ENCODE results near the gene CALML4.
"Not testable (repeated sequence)": the region's sequence is repeated elsewhere in the genome, so short reads cannot be mapped to it uniquely, and the experiment has no call there.

Gene CALML4, protein sequence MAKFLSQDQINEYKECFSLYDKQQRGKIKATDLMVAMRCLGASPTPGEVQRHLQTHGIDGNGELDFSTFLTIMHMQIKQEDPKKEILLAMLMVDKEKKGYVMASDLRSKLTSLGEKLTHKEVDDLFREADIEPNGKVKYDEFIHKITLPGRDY

GRCh38 chr15:68204776-68205557 lies at the start of gene CALML4:
Gene CALML4 (minus strand): TSS chr15:68205332. CDS start chr15:68205247, 85 bp downstream.
- FAIRE-seq, result no peak

DNA sequence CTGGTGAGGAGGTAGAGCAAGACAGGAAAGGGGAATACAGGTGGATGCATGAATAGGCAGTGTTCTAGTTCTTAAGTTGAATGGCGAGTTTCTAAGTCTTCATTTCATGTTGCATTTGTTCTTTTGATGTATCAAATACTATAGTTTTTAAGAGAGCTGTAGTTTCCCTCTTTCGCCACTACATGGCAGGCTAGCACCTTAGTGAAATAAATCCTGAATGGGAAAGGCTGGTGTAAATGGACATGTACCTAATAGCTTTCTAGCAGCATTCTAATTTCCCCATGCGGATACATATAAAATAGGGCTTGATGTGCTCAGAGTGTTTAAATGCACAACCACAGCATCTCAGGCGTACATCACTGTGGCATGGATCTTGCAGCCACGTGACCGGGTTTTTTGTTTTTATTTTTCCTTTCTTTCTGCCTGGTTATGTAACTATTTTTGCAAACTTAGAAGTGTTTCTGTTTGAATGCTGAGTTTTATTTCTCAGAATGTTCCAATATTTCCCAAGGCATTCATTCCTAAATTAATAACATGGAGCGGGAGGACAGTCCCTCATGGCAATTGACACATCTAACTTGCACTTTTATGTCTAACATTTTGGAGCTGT lies 47.9 kb upstream of the CALML4 start:
- peak; percentile 93 for FAIRE-seq

- FAIRE-seq, result no peak
Measured at GRCh38 chr15:68249058-68249713, 44.1 kb upstream of the CALML4 start.

GRCh38 chr15:68244235-68244634 lies 39.1 kb upstream of the CALML4 start:
- no peak for FAIRE-seq

DNA sequence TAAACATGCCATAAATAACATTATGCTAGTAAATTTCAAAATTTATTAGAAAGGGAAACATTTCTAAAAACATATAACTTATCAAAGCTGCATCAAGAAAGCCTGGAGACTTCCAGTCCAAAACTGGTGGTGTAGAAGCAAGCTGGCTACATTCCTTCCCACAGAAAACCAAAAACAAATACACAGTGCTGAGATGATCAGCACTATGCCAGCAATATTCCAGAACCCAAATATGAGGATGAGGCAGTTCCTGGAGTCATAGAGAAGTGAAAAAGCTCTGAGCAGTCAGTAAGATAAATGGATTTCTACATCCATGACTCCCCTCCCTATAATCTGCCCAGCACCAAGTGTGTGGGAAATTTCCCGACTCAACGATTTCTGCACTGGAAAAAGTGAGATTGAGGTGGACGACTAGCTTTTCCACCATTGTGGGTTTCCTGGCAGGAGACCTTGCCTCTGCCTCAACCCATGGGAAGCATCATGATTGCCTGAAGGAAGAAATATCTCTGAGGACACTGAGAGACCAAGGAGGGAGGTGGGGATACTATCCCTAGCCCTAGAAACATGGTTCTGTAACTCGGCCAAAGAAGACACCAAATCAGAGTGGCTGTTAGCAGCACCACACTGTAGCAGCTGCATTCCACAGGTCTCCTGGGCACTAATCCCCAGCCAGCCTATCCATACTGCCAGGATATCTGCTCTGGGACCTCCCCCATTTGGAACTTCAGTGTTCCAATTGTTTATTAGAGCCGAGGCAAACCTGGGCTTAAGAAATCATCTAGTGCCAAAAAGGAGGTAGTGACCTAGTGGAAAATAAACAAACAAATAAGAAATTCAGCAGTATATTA lies 36.2 kb upstream of the CALML4 start:
- FAIRE-seq, result no peak

- FAIRE-seq, result no peak
Measured at GRCh38 chr15:68239025-68239424, 33.9 kb upstream of the CALML4 start.

DNA sequence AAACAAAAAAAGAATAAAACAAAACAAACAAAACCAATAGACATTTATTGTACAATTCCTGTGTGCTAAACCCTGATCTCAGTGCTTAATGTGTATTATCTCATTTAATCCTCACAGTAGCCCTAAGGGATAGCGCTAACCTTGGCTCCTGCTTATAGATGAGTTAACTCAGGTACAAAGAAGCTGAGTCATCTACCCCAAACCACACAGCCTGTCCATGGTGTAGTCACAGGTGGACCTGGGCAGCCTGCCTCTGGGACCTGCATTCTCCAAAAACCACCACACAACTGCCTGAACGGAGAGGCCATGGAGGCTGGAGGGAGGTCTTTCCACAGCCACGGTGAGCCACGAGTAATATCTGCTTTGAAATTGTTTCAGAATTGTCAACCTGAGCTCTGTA lies 29.9 kb upstream of the CALML4 start:
- FAIRE-seq, result no peak

DNA sequence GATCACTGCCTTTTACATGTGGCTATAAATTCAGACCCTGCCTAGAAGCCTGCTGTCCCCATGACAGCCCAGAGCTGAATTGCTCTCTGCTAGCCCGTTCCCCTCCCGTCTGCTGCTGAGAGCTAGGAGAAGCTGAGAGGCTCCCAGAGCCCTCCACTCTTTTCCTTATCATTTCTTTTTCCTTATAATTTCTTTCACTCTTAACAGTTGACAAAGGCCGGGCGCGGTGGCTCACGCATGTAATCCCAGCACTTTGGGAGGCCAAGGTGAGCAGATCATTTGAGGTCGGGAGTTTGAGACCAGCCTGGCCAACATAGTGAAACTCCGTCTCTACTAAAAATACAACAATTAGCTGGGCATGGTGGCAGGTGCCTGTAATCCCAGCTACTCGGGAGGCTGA lies 29.4 kb upstream of the CALML4 start:
- FAIRE-seq, result not testable (repeated sequence)

DNA sequence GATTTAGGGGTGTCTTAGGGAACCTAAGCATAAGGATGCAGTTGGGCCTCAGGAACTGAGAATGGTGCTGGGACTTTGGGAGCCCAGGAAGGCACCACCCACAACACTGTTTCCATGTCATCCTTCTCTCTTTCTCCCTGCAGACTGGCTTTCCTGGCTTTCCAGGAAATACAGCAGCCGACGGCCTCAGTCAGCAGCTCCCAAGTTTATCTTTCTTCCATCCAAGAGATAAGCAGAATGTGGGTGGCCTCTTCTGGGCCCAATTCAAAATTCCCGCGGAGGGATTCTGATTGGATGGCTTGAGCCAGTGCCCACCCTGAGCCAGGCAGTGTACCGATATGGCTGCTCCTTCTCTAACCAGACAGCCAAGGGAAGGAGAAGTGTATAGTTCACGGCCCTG lies 28.9 kb upstream of the CALML4 start:
- FAIRE-seq, result no peak

DNA sequence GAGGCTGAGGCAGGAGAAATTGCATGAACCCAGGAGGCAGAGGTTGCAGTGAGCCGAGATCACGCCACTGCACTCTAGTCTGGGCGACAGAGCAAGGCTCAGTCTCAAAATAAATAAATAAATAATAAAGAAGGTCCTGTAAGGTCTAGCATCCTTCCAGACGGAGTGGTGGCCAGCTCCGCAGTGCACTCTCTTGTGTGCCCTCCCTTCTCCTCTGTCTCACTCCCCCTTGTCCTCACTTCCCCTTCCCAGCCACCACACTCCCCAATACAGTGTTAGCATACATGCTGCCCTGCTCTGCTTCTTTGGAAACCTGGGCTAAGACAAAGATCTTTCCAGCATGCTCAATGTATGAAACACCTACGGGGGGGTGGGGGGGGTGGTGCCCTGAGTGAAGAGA lies 27.8 kb upstream of the CALML4 start:
- no peak for FAIRE-seq

GRCh38 chr15:68232449-68232848 lies 27.3 kb upstream of the CALML4 start:
- FAIRE-seq, result no peak

DNA sequence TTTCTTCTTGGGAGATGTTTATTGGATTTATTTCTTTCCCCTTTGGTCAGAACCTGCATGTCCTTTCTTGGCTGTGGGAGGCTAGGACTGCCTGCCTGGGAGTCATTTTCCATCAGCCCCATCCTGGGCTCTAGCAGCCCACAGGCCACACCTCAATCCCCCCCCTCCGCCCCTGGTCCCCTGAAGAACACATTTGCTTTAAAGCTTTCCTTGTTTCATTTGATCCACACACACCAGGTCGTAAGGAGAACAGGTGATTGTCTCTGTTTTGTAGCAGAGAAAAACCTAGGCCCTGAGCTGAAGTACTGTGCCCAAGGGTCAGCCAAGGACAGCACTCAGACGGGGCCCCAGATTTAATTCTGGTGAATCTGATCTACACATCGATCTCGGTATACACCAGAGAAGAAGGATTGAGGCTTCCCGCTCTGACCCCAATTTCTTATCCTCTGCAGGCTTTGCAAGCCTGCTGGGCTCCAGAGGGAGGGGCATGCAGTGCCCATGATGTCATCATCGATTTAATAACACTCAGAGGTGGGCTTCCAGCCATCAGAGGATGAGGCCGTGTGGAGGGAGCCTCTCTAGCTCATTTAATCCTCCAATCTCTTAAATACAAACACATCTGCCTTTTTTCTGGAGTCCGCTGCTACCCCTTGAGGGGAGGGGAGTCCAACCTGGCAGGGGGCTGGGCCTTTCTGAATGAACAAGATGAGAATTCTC lies 26.1 kb upstream of the CALML4 start:
- FAIRE-seq, result no peak

DNA sequence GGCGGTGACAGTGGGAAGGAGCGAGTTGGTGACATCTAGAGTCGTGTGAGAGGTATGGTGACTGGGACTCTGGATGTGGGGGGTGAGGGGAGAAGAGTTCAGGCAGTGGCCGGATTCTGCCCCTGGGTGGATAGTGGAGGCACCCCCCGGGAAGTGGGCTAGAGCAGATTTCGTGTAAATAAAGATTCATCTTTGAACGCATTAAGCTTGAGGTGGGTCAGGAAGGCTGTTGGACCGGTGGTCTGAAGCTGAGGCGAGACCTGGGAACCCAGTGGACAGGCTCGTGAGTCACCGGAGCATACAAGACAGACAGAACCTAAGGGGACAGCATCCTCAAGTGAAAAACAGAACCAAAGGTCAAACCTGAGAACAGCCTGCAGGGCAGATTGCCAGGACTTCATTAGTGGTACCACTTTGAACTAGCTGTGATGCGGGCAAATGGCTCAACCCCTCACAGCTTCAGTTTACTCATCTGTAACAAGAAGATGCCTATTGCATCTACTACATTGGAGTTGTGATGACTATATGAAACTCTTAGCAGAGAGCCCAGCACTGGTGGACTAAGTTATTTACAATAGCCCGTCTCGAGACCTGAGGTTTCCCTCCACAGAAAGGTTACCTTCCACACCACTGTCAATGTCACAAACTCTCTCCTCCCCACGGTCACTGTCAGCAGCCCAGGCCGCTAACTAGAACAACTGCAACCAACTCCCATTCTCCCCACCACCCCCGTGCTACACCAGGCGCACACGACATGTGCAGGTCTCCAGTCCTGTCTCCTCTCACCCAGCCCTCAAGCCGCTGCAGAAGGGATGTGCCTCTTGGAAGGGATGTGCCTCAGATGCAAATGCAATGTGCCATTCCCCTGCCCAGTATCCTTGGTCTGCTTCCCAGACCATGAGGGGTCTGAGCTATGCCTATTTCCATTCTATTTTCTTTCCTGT lies 25.3 kb upstream of the CALML4 start:
- no peak for FAIRE-seq

- no peak for FAIRE-seq
Measured at GRCh38 chr15:68229386-68230156, 24.4 kb upstream of the CALML4 start, which contains the start of gene CLN6. Gene CLN6 (minus strand): TSS chr15:68229728. CDS start chr15:68229584, 144 bp downstream.

GRCh38 chr15:68228971-68229385 lies 23.8 kb upstream of the CALML4 start:
- FAIRE-seq, result no peak

DNA sequence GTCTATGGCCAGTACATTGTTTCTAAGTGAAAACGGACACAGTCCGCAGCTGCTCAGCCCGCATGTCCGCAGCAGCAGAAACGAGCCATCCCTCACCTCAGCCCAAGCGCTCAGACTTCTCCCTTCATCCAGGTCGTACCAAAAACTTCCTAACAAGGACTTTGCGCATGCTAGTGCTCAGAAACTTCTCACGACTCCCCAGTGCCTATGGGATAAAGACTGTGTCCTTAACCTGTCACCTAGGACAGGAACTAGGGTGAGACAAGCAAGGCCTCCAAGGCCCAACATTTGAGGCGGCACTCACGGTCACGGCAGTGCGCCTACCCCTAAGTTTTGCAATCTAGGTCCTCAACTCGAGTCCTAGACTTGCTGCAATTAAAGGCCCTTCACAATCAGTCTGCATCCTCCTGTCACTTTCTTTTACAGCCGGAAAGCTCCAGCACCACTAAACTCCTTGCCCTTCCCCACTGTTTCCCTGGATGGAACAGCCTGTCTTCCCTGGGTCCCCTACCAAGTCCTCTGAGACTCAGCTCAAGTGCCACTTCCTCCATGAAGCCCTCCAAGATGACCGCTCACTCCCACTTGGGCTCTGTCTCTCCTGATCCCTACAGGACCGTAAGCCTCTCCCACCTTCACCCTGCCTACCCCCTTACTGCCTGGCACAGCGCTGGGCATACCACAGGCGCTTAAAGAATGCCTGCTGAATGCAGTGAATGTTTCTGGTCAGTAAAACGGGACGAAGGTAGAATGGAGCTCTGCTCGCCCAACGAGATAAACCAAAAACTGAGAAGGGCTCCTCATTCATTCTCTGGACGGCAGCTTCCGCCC lies 23.2 kb upstream of the CALML4 start:
- no peak for FAIRE-seq

DNA sequence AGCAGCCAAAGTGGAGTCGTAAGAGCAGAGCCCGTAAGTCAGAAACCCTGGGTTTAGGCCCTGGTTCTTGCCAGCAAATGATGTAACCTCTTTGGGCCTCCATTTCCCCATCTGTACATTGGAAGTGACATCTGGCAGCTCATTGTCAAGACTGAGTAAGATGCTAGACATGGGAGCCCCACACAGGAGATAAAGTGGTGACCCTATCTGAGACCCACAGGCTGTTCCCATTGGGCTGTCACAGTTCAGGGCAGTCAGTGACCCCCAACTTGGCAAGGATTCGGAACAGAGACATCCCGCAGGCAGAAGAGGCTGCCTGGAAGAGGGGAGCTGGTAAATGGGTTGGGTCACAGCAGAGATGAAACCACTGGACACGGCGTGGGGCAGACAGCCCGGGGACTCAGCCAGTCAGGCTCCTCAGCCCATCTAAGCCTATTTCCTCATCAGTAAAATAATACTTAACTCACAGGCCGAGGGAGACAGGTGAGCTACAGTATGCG lies 22.6 kb upstream of the CALML4 start:
- FAIRE-seq, result no peak

- not testable (repeated sequence) for FAIRE-seq
Measured at GRCh38 chr15:68225442-68225841, 20.3 kb upstream of the CALML4 start.
